GM13976 (cell line): Measurements from ENCODE around the gene ADGRD1.
"Not testable (repeated sequence)": the region's sequence is repeated elsewhere in the genome, so short reads cannot be mapped to it uniquely, and the experiment has no call there.

Experiments
- DNase-seq: peaks from one replicate; pipeline ENCODE4 v3.0.0; 2012; ENCODE audit warnings: low spot score
- CTCF ChIP-seq: IDR thresholded peaks from 2 replicates; pipeline ENCODE4 v1.5.1; 2012; ENCODE audit warnings: borderline replicate concordance, mild to moderate bottlenecking; ENCODE audit not compliant: insufficient read depth; ENCODE audit errors: extremely low read depth, missing control alignments, control extremely low read depth
- in situ Hi-C: fragments of 300-500 bp; cut with MboI; formaldehyde crosslinking; loops from one replicate; pipeline ENCODE4 v1.12.0; 2022; ENCODE audit warnings: low sequenced_read_pairs, mixed read lengths, inconsistent platforms; ENCODE audit not compliant: unreplicated experiment

The ADGRD1 gene

DNA sequence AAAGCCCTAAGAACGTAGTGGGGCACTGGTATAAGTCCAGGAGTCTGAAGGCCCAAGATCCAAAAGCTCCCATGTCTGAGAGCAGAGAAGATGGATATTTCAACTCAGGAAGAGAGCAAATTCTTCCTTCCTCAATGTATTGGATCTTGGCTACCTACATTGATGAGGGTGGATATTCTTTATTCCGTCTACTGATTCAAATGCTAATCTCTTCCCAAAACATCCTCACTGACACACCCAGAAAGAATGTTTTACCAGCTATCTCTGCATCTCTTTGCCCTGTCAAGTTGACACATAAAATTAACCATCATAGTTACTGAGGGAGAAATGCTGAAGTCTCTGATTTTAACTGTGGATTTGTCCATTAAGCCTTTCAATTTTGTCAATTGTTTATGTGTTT lies 16.6 kb upstream of the ADGRD1 start:
- no peak for TF ChIP-seq CTCF
- in situ Hi-C loops = no loop called here
- DNase-seq = no peak

- DNase-seq, in situ Hi-C loops: not testable (repeated sequence)
Observed at GRCh38 chr12:130937546-130937945, 16.2 kb upstream of the ADGRD1 start.

- in situ Hi-C loops = no loop called here
Observed at GRCh38 chr12:130938186-130938585, 15.5 kb upstream of the ADGRD1 start.

GRCh38 chr12:130944878-130945277 lies 8.8 kb upstream of the ADGRD1 start:
- in situ Hi-C loops = no loop called here
- DNase-seq = no peak
- no peak for TF ChIP-seq CTCF

More at GRCh38 chr12:130938186-130938585, 15.5 kb upstream of the ADGRD1 start:
- TF ChIP-seq CTCF = no peak
- DNase-seq = no peak

DNA sequence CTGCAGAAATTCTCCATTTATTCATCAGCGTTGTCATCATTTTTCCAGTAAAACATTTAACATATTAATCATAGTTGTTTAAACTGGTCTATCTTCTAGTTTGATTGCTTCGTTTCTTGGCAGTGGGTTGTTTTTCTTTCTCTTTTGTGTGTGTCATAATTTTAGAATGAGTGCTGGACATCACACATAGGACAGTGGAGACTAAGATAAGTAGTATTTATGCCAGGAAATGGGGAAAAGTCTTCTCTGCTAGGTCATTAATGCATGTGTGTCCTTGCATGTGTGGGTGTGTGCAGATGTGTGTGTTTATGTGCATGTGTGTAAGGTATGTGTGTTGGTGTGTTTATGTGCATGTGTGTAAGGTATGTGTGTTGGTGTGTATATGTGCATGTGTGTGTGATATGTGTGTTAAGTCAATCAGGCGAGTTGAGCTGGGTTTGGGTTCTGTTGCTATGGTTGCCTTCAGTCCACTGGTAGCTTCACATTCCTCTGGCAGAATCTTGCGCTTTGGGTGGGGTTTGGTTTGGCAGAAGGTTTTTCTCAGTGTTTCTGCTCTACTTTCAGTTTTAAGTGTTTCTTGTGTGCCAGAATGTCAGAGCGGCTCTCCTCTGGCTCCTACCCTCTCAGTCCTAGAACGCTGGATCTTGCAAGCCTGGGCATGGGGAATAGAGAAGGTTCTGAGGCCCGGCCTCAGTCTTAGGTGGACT lies 7.8 kb upstream of the ADGRD1 start:
- no peak for DNase-seq
- in situ Hi-C loops = no loop called here
- no peak for TF ChIP-seq CTCF

GRCh38 chr12:130947028-130947613 lies 6.6 kb upstream of the ADGRD1 start:
- no peak for TF ChIP-seq CTCF
- DNase-seq = no peak
- in situ Hi-C loops = no loop called here

GRCh38 chr12:130948136-130948535 lies 5.6 kb upstream of the ADGRD1 start:
- in situ Hi-C loops = no loop called here
- DNase-seq = no peak
- no peak for TF ChIP-seq CTCF
